K562 (cell line): ENCODE data around the gene ALG12. TPM values are rescaled to one million over a fixed set of nuclear protein-coding genes. Genes with fewer than 3 reads are reported as not detected.

Experiments
- ADNP ChIP-seq: fragments of 200-800 bp; sonication (Bioruptor generic); IDR thresholded peaks from 2 replicates; pipeline ENCODE4 v1.6.1; 2016; ENCODE audit warnings: missing genetic modification characterization, missing compliant biosample characterization
- ARNT ChIP-seq, 2 experiments: fragments of 450-650 bp; IDR thresholded peaks; 2 replicates each; pipeline ENCODE4 v1.6.1; 2016; ENCODE audit warnings: mild to moderate bottlenecking in 1 of 2
- CBFA2T3 ChIP-seq: fragments of 450-650 bp; IDR thresholded peaks from 2 replicates; pipeline ENCODE4 v1.6.1; 2017
- EP300 ChIP-seq: IDR thresholded peaks from 2 replicates; pipeline ENCODE4 v1.6.1; 2012; ENCODE audit warnings: low read length, improper control_type of control experiment
- ESRRA ChIP-seq: fragments of 450-650 bp; IDR thresholded peaks from 2 replicates; pipeline ENCODE4 v1.6.1; 2014; ENCODE audit warnings: low read depth, mild to moderate bottlenecking, moderate library complexity, borderline replicate concordance
- EWSR1 ChIP-seq: fragments of 450-650 bp; IDR thresholded peaks from 2 replicates; pipeline ENCODE4 v1.6.1; 2018; ENCODE audit warnings: borderline replicate concordance, mild to moderate bottlenecking, low read depth, moderate library complexity; ENCODE audit not compliant: partially characterized antibody
- FOXM1 ChIP-seq, 2 experiments: fragments of 450-650 bp in 1 of 2; sonication (generic) in 1 of 2; formaldehyde crosslinking in 1 of 2; IDR thresholded peaks; 2 replicates each; pipeline versions ENCODE4 v1.6.1 to v1.9.0; 2017 to 2022; ENCODE audit warnings: low read depth in 2 of 2, mild to moderate bottlenecking in 2 of 2, missing genetic modification reagents in 1 of 2, moderate library complexity in 1 of 2
- GTF2A2 ChIP-seq: IDR thresholded peaks from 2 replicates; pipeline ENCODE4 v1.6.1; 2016; ENCODE audit warnings: mild to moderate bottlenecking, missing genetic modification characterization, missing compliant biosample characterization
- MBD2 ChIP-seq: sonication (generic); IDR thresholded peaks from 2 replicates; pipeline ENCODE4 v1.6.1; 2016; ENCODE audit warnings: low read depth, borderline replicate concordance
- MTA3 ChIP-seq: fragments of 450-650 bp; formaldehyde crosslinking; IDR thresholded peaks from 2 replicates; pipeline ENCODE4 v1.6.1; 2017; ENCODE audit warnings: mild to moderate bottlenecking, borderline replicate concordance
- NR2C2 ChIP-seq, 2 experiments: fragments of 200-800 bp in 1 of 2; sonication (Bioruptor generic) in 1 of 2; sonication (generic) in 1 of 2; formaldehyde crosslinking in 1 of 2; IDR thresholded peaks; 2 replicates each; pipeline versions ENCODE4 v1.6.1 to v1.8.0; 2016 to 2022; ENCODE audit warnings: mild to moderate bottlenecking in 1 of 2, missing compliant biosample characterization in 1 of 2, missing genetic modification characterization in 1 of 2, missing genetic modification reagents in 1 of 2
- PCBP1 ChIP-seq: fragments of 200-400 bp; formaldehyde crosslinking; IDR thresholded peaks from 2 replicates; pipeline ENCODE4 v1.6.1; 2018; ENCODE audit warnings: mild to moderate bottlenecking, low read depth, low read length; ENCODE audit not compliant: poor library complexity, severe bottlenecking
- SIN3B ChIP-seq: fragments of 450-650 bp; IDR thresholded peaks from 2 replicates; pipeline ENCODE4 v1.6.1; 2017; ENCODE audit warnings: low read depth, mild to moderate bottlenecking, moderate library complexity
- SRSF9 ChIP-seq: fragments of 200-400 bp; formaldehyde crosslinking; IDR thresholded peaks from 2 replicates; pipeline ENCODE4 v1.6.1; 2017; ENCODE audit warnings: low read depth, low read length, borderline replicate concordance
- THAP7 ChIP-seq: fragments of 250-450 bp; sonication (Bioruptor Pico); IDR thresholded peaks from 2 replicates; pipeline ENCODE4 v1.5.0; 2021
- ZNF395 ChIP-seq: fragments of 200-800 bp; sonication (Bioruptor generic); IDR thresholded peaks from 2 replicates; pipeline ENCODE4 v1.6.1; 2017; ENCODE audit warnings: missing genetic modification characterization, missing compliant biosample characterization
- ZNF449 ChIP-seq: fragments of 250-450 bp; sonication (Bioruptor Pico); IDR thresholded peaks from 2 replicates; pipeline ENCODE4 v1.8.0; 2022; ENCODE audit warnings: moderate library complexity, mild to moderate bottlenecking, inconsistent platforms
- ZNF609 ChIP-seq: sonication (generic); formaldehyde crosslinking; IDR thresholded peaks from 2 replicates; pipeline ENCODE4 v1.8.1; 2023; ENCODE audit warnings: missing genetic modification reagents, mild to moderate bottlenecking, borderline replicate concordance
- polyA plus RNA-seq, 8 experiments: library from polyadenylated mRNA; depleted of rRNA in 4 of 8; stranded (reverse) in 5 of 8; unstranded in 3 of 8; fragments of >200 nt; fragmentation: Nextera tagmentation in 2 of 8; fragmentation: Illumina TruSeq in 1 of 8; extraction: Ambion mirVana in 2 of 8; extraction: Trizol in 1 of 8; gene quantifications; 2 replicates each; pipeline versions ENCODE4 v1.2.1 to v1.2.3, GENCODE V29; 2011 to 2014; ENCODE audit warnings: inconsistent platforms in 1 of 8, missing spikeins in 1 of 8
- total RNA-seq, 7 experiments: library from RNA; depleted of rRNA in 6 of 7; stranded (reverse); fragments of >200 nt in 6 of 7; fragmentation: Illumina TruSeq in 2 of 7; extraction: Trizol in 2 of 7; gene quantifications; 2 replicates each; pipeline versions ENCODE4 v1.2.1 to v1.2.3, GENCODE V29; 2011 to 2021; ENCODE audit warnings: low replicate concordance in 1 of 7

ALG12 gene
- total and polyA plus RNA-seq, 9 of the 15 experiments (the other 6 are each of a cell fraction or from before 2014, with no cell fraction given), result 0.20 to 8.5 (median 3.4) TPM

- TF ChIP-seq THAP7 (CRISPR knock-in tag) (peak; percentile 47; the same call in 1 of the 2 replicates), ESRRA (peak; percentile 78; the same call in 1 of the 2 replicates), MBD2 (peak; percentile 78; the same call in 1 of the 2 replicates), SIN3B (peak; percentile 27; the same call in 1 of the 2 replicates), EP300 (no peak), FOXM1 (IDR thresholded peaks at IDR 0.05; ENCODE audit: low read depth) (peak; percentile 83), FOXM1 (CRISPR knock-in tag; IDR thresholded peaks at IDR 0.05; ENCODE audit: low read depth) (peak; percentile 33; the same call in 1 of the 2 replicates), ARNT (IDR thresholded peaks at IDR 0.05) (no peak), ZNF395 (CRISPR knock-in tag) (no peak), ADNP (tag) (no peak), SRSF9 (no peak), NR2C2 (CRISPR knock-in tag; IDR thresholded peaks at IDR 0.05) (no peak), NR2C2 (tag; IDR thresholded peaks at IDR 0.05) (peak; percentile 86), PCBP1 (peak; percentile 44), ZNF609 (CRISPR knock-in tag) (no peak), ZNF449 (CRISPR knock-in tag) (no peak), EWSR1 (no peak), CBFA2T3 (no peak; the same call in 1 of the 2 replicates), MTA3 (peak; percentile 68), GTF2A2 (peak; percentile 89)
These were observed 42.1 kb upstream of the ALG12 start, which contains the start of gene PIM3 (continued) for GRCh38 chr22:49960159-49961004.
